A549 (cell line): ENCODE results near the gene DAGLB. TPM values are rescaled to one million over a fixed set of nuclear protein-coding genes. Genes with fewer than 3 reads are reported as not detected.

Experiments
- ATAC-seq, 2 experiments: fragments of 200-7000 bp in 1 of 2; fragments of >200 bp in 1 of 2; cut with Nextera tagmentation in 1 of 2; cut with Tn5 transposase in 1 of 2; 3 replicates each; pipeline versions ENCODE4 v1.8.0 to v1.9.1; 2018 to 2020; ENCODE audit warnings: mild to moderate bottlenecking in 1 of 2, moderate library complexity in 1 of 2
- CTCF ChIA-PET: fragments of 300-600 bp; sonication (Branson Sonifier 250); formaldehyde crosslinking; extraction: SDS; loops from one replicate; lab custom pipeline; 2021; ENCODE audit warnings: antibody characterized with exemption, inconsistent platforms; lab: Yijun Ruan, JAX
- POLR2A ChIA-PET: fragments of 350-600 bp; formaldehyde crosslinking; extraction: SDS; loops from one replicate; lab custom pipeline; 2021; ENCODE audit warnings: antibody characterized with exemption, inconsistent platforms; lab: Yijun Ruan, JAX
- DNase-seq, 2 experiments: peaks; one replicate each; pipeline versions ENCODE4 v3.0.0 to v3.0.0-alpha.2; 2011 to 2016; ENCODE audit warnings: low read depth in 1 of 2, low spot score in 1 of 2
- FAIRE-seq: peaks from 2 replicates; lab custom pipeline; 2011; peaks lifted over from hg19 to GRCh38; lab: Jason Lieb, UNC
- H3K27ac ChIP-seq, 2 experiments: fragments of >200 bp; sonication (Bioruptor Twin); formaldehyde crosslinking; 3 replicates each; pipeline ENCODE4 v1.5.1; 2016 to 2017
- H3K4me1 ChIP-seq: fragments of >200 bp; sonication (Bioruptor Twin); formaldehyde crosslinking; 3 replicates; pipeline ENCODE4 v1.6.1; 2016
- H3K4me2 ChIP-seq: fragments of >200 bp; sonication (Bioruptor Twin); formaldehyde crosslinking; 3 replicates; pipeline ENCODE4 v1.6.1; 2016
- H3K4me3 ChIP-seq: fragments of >200 bp; sonication (Bioruptor Twin); formaldehyde crosslinking; 3 replicates; pipeline ENCODE4 v1.5.1; 2016
- H3K9me3 ChIP-seq: fragments of >200 bp; sonication (Bioruptor Twin); formaldehyde crosslinking; 3 replicates; pipeline ENCODE4 v1.6.1; 2016
- BHLHE40 ChIP-seq: IDR thresholded peaks from 2 replicates; pipeline ENCODE4 v1.6.1; 2012; ENCODE audit warnings: low read depth, low read length, inconsistent platforms
- FOSB ChIP-seq: fragments of 250-450 bp; sonication (Bioruptor Pico); IDR thresholded peaks from 2 replicates; pipeline ENCODE4 v1.5.0; 2020; ENCODE audit warnings: mild to moderate bottlenecking, moderate library complexity
- HDAC2 ChIP-seq: fragments of 200-600 bp; sonication (generic); IDR thresholded peaks from 2 replicates; pipeline ENCODE4 v1.6.1; 2016
- HES2 ChIP-seq: fragments of >200 bp; sonication (Bioruptor Twin); formaldehyde crosslinking; IDR thresholded peaks from 2 replicates; pipeline ENCODE4 v1.6.1; 2016
- HEYL ChIP-seq: fragments of 250-450 bp; sonication (Bioruptor Pico); IDR thresholded peaks from 2 replicates; pipeline ENCODE4 v1.8.0; 2021; ENCODE audit warnings: mild to moderate bottlenecking, moderate library complexity
- JUN ChIP-seq, 2 experiments: fragments of >200 bp; sonication (Bioruptor Twin); formaldehyde crosslinking; IDR thresholded peaks; 2 replicates in 1 of 2; 3 replicates in 1 of 2; pipeline ENCODE4 v1.6.1; 2016 to 2017
- JUNB ChIP-seq: fragments of >200 bp; sonication (Bioruptor Twin); formaldehyde crosslinking; IDR thresholded peaks from 2 replicates; pipeline ENCODE4 v1.6.1; 2016
- KDM5A ChIP-seq: fragments of 200-600 bp; sonication (generic); IDR thresholded peaks from 2 replicates; pipeline ENCODE4 v1.6.1; 2016; ENCODE audit warnings: antibody characterized with exemption, mild to moderate bottlenecking
- MAFK ChIP-seq: fragments of 450-650 bp; IDR thresholded peaks from 2 replicates; pipeline ENCODE4 v1.6.1; 2014; ENCODE audit not compliant: partially characterized antibody
- MAZ ChIP-seq: fragments of 150-350 bp; IDR thresholded peaks from 2 replicates; pipeline ENCODE4 v1.6.1; 2014; ENCODE audit warnings: antibody characterized with exemption, low read depth, low read length, borderline replicate concordance
- NPAS2 ChIP-seq: fragments of 250-450 bp; sonication (Bioruptor Pico); IDR thresholded peaks from 2 replicates; pipeline ENCODE4 v1.8.0; 2022; ENCODE audit warnings: mild to moderate bottlenecking, moderate library complexity, borderline replicate concordance
- PBX3 ChIP-seq: IDR thresholded peaks from 2 replicates; pipeline ENCODE4 v1.6.1; 2012
- PHF8 ChIP-seq: fragments of 200-600 bp; sonication (generic); IDR thresholded peaks from 2 replicates; pipeline ENCODE4 v1.6.1; 2016; ENCODE audit warnings: low read depth, mild to moderate bottlenecking, antibody characterized with exemption, moderate library complexity, borderline replicate concordance
- POLR2A ChIP-seq: IDR thresholded peaks from 2 replicates; pipeline ENCODE4 v1.6.1; 2012; ENCODE audit warnings: mild to moderate bottlenecking, low read length
- RAD21 ChIP-seq, 2 experiments: fragments of >200 bp in 1 of 2; sonication (Bioruptor Twin) in 1 of 2; formaldehyde crosslinking in 1 of 2; IDR thresholded peaks in 1 of 2; conservative IDR thresholded peaks in 1 of 2; 2 replicates in 1 of 2; 3 replicates in 1 of 2; pipeline ENCODE4 v1.6.1; 2012 to 2018; ENCODE audit warnings: inconsistent platforms in 1 of 2
- RARB ChIP-seq: fragments of 250-450 bp; sonication (Bioruptor Pico); IDR thresholded peaks from 2 replicates; pipeline ENCODE4 v1.8.0; 2021; ENCODE audit warnings: mild to moderate bottlenecking, moderate library complexity
- REST ChIP-seq: fragments of 200-600 bp; sonication (generic); IDR thresholded peaks from 2 replicates; pipeline ENCODE4 v1.6.1; 2016; ENCODE audit warnings: antibody characterized with exemption, mild to moderate bottlenecking, moderate library complexity
- SREBF2 ChIP-seq: fragments of 450-650 bp; IDR thresholded peaks from 2 replicates; pipeline ENCODE4 v1.6.1; 2014; ENCODE audit warnings: mild to moderate bottlenecking, moderate library complexity
- TFCP2L1 ChIP-seq: fragments of 250-450 bp; sonication (Bioruptor Pico); IDR thresholded peaks from 2 replicates; pipeline ENCODE4 v1.5.0; 2021; ENCODE audit warnings: mild to moderate bottlenecking
- ZC3H11A ChIP-seq: fragments of 450-650 bp; IDR thresholded peaks from 2 replicates; pipeline ENCODE4 v1.6.1; 2014; ENCODE audit warnings: antibody characterized with exemption, mild to moderate bottlenecking
- WGBS: methylation state at CpG from one replicate; pipeline ENCODE4 v1.1.6; 2017; ENCODE audit errors: missing lambda C conversion rate; 5-methylcytosine and 5-hydroxymethylcytosine counted together
- polyA plus RNA-seq, 4 experiments: library from polyadenylated mRNA; depleted of rRNA in 3 of 4; stranded (reverse); fragments of >200 nt; fragmentation: RNase III in 1 of 4; extraction: RNeasy Plus Mini Kit Qiagen cat#74134 plus additional on column Dnase treatment in 1 of 4; gene quantifications; 2 replicates in 3 of 4; 3 replicates in 1 of 4; pipeline ENCODE4 v1.2.3, GENCODE V29; 2011 to 2017
- TF ChIP-seq, protein P1 (sequence below): fragments of >200 bp; sonication (Bioruptor Twin); formaldehyde crosslinking; IDR thresholded peaks from 3 replicates; pipeline ENCODE4 v1.6.1; 2016
- TF ChIP-seq, protein P2 (sequence below): fragments of >200 bp; sonication (Bioruptor Twin); formaldehyde crosslinking; IDR thresholded peaks from 3 replicates; pipeline ENCODE4 v1.5.1; 2016

The DAGLB gene
- polyA plus RNA-seq, 2 of the 4 experiments (the other 2 are of a cell fraction), result 14.5 to 19.7 TPM

DNA sequence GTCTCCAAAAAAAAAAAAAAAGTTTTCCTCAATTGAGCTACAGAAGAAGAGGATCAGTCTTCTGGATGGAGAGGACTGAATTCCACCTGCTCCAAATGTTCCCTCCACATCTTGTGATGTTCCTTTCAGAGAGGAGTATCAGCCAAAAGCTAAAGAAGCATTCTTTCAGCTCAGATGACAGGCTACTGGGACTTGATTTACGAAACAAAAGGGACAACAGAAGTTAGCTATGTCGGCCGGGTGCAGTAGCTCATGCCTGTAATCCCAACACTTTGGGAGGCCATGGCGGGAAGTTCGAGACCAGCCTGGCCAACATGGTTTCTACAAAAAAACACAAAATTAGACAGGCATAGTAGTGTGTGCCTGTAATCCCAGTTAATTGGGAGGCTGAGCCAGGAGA, 7.4 kb downstream of the DAGLB start:
- FAIRE-seq (no peak), ATAC-seq (no peak), DNase-seq (no peak)
- POLR2A ChIA-PET, result no interaction called here
- Histone ChIP-seq H3K4me2 (no peak overlapping the region), H3K9me3 (no peaks in the 10 kb centered on the region), H3K4me3 (no peak overlapping the region), H3K4me1 (peaks cover 31% of the 10 kb centered on the region), H3K27ac (no peak overlapping the region)
- CTCF ChIA-PET, result interaction anchor here (0.6 to 1.3 kb wide), 5 partner anchors 9 to 56 kb away, joined by 3 to 5 read pairs (median 3); no protein-coding TSS in a partner anchor
- 94% methylated on average over 5 of the region's 5 CpGs for WGBS
- TF ChIP-seq HDAC2 (no peak), RARB (CRISPR knock-in tag) (no peak)

DNA sequence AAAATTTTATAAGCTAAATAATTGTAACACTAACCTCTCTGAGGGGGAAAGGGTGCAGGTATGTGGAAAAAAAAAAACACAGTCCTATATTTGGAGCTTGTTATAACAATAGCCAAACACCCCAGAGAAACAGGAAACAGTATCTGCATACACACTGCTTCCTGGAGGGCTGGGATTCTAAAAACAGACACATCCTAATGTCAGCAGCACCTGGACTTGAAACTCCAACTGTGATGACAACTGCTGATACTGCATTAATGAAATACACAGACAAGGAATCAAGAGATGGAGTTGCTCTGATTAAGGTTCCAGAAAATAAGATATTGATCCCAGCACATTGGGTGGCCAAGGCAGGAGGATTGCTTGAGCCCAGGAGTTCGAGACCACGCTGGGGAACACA, 9.3 kb downstream of the DAGLB start:
- POLR2A ChIA-PET, result interaction anchor here (0.6 kb wide), 1 partner anchor 9 kb away, joined by 8 read pairs; the partner anchor contains the start of gene DAGLB
- no peak overlapping the region for H3K27ac ChIP-seq
- WGBS, result 96% methylated on average over 2 of the region's 2 CpGs
- peaks cover 13% of the 10 kb centered on the region for H3K4me1 ChIP-seq
- DNase-seq (no peak), ATAC-seq (no peak)
- CTCF ChIA-PET, result interaction anchor here (1.6 to 2.7 kb wide), 3 partner anchors 10 to 582 kb away, joined by 3 to 11 read pairs (median 4); no protein-coding TSS in a partner anchor
- TF ChIP-seq MAFK (peak; percentile 76), FOSB (no peak)
- TF ChIP-seq, all 56 proteins: peak for 1
- Histone ChIP-seq H3K4me2 (no peak overlapping the region), H3K4me3 (no peak overlapping the region), H3K9me3 (no peaks in the 10 kb centered on the region)
- no peak for FAIRE-seq

- no peak for DNase-seq
- WGBS, result 87% methylated on average over 6 of the region's 6 CpGs
- Histone ChIP-seq H3K27ac (0 out of 6 replicates have a peak overlapping the region, but pooled peaks of 1 of the 2 experiments have one; percentile 15), H3K4me1 (peaks cover 4% of the 10 kb centered on the region; the same call in 1 of the 3 replicates), H3K4me2 (no peak overlapping the region), H3K4me3 (no peak overlapping the region), H3K9me3 (no peaks in the 10 kb centered on the region)
- no peak for FAIRE-seq
- ATAC-seq, result no peak
- ChIA-PET POLR2A (no interaction called here), CTCF (interaction anchor here (0.6 to 2.7 kb wide), 11 partner anchors 8 to 580 kb away, joined by 3 to 11 read pairs (median 3); partner anchors contain the start of gene DAGLB)
- TF ChIP-seq TFCP2L1 (CRISPR knock-in tag) (no peak), BHLHE40 (no peak), HEYL (CRISPR knock-in tag) (no peak), RAD21 (conservative IDR thresholded peaks at IDR 0.05 in 1 of 2, IDR thresholded peaks at IDR 0.05 in 1 of 2) (no peak), SREBF2 (no peak), POLR2A (no peak), KDM5A (no peak), HDAC2 (no peak), ZC3H11A (no peak), REST (no peak), JUNB (no peak), PBX3 (no peak), JUN (IDR thresholded peaks at IDR 0.05) (no peak), MAZ (no peak), NPAS2 (CRISPR knock-in tag) (no peak), HES2 (no peak), RARB (CRISPR knock-in tag) (no peak), PHF8 (no peak)
- TF ChIP-seq, protein P1, sequence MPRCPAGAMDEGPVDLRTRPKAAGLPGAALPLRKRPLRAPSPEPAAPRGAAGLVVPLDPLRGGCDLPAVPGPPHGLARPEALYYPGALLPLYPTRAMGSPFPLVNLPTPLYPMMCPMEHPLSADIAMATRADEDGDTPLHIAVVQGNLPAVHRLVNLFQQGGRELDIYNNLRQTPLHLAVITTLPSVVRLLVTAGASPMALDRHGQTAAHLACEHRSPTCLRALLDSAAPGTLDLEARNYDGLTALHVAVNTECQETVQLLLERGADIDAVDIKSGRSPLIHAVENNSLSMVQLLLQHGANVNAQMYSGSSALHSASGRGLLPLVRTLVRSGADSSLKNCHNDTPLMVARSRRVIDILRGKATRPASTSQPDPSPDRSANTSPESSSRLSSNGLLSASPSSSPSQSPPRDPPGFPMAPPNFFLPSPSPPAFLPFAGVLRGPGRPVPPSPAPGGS, result no peak
- TF ChIP-seq, protein P2, sequence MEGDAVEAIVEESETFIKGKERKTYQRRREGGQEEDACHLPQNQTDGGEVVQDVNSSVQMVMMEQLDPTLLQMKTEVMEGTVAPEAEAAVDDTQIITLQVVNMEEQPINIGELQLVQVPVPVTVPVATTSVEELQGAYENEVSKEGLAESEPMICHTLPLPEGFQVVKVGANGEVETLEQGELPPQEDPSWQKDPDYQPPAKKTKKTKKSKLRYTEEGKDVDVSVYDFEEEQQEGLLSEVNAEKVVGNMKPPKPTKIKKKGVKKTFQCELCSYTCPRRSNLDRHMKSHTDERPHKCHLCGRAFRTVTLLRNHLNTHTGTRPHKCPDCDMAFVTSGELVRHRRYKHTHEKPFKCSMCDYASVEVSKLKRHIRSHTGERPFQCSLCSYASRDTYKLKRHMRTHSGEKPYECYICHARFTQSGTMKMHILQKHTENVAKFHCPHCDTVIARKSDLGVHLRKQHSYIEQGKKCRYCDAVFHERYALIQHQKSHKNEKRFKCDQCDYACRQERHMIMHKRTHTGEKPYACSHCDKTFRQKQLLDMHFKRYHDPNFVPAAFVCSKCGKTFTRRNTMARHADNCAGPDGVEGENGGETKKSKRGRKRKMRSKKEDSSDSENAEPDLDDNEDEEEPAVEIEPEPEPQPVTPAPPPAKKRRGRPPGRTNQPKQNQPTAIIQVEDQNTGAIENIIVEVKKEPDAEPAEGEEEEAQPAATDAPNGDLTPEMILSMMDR, result no peak
Measured at GRCh38 chr7:6437251-6437650, 10.5 kb downstream of the DAGLB start.
